Cardiac fibroblast (primary cell): ENCODE data around the gene POLE3.

Experiments used
- DNase-seq, 2 donors: peaks; one replicate each; pipeline versions ENCODE4 v3.0.0 to v3.0.0-alpha.2; 2010; ENCODE audit warnings: low read depth in 2 of 2
- H3K4me3 ChIP-seq, 2 donors: replicated peaks in 1 of 2; 1 replicate in 1 of 2; 2 replicates in 1 of 2; pipeline ENCODE4 v1.5.1; 2011; ENCODE audit warnings: low read depth in 2 of 2, low read length in 2 of 2, mild to moderate bottlenecking in 2 of 2, moderate library complexity in 1 of 2
- TF ChIP-seq, protein P1 (sequence below): IDR thresholded peaks from one replicate; pipeline ENCODE4 v1.5.1; 2011; ENCODE audit warnings: low read depth, mild to moderate bottlenecking, low read length, inconsistent platforms

Gene POLE3

DNA sequence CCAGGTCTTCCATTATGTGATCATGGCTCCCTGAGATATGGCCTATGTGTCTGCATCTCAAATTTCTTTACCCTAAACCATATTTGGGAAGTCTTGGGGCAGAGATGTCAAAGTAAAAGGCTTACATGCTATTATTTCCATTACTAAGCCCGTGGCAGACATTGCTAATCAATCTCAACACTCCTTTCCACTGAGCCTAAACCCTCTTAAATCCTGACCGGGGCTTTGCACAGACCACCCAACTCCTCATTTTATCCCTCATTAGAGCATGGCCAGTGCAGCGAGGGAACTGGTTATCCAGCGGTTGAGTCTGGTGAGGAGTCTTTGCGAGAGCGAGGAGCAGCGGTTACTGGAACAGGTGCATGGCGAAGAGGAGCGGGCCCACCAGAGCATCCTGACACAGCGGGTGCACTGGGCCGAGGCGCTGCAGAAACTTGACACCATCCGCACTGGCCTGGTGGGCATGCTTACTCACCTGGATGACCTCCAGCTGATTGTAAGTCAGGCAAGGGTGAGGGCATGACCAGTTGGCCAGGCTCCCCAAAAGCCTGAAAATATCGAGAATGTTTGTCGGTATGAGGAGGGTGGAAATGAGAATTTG lies 50.1 kb downstream of the POLE3 start:
- TF ChIP-seq, protein P1, sequence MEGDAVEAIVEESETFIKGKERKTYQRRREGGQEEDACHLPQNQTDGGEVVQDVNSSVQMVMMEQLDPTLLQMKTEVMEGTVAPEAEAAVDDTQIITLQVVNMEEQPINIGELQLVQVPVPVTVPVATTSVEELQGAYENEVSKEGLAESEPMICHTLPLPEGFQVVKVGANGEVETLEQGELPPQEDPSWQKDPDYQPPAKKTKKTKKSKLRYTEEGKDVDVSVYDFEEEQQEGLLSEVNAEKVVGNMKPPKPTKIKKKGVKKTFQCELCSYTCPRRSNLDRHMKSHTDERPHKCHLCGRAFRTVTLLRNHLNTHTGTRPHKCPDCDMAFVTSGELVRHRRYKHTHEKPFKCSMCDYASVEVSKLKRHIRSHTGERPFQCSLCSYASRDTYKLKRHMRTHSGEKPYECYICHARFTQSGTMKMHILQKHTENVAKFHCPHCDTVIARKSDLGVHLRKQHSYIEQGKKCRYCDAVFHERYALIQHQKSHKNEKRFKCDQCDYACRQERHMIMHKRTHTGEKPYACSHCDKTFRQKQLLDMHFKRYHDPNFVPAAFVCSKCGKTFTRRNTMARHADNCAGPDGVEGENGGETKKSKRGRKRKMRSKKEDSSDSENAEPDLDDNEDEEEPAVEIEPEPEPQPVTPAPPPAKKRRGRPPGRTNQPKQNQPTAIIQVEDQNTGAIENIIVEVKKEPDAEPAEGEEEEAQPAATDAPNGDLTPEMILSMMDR, result no peak
- no peak for DNase-seq
- no peak overlapping the region for H3K4me3 ChIP-seq

DNA sequence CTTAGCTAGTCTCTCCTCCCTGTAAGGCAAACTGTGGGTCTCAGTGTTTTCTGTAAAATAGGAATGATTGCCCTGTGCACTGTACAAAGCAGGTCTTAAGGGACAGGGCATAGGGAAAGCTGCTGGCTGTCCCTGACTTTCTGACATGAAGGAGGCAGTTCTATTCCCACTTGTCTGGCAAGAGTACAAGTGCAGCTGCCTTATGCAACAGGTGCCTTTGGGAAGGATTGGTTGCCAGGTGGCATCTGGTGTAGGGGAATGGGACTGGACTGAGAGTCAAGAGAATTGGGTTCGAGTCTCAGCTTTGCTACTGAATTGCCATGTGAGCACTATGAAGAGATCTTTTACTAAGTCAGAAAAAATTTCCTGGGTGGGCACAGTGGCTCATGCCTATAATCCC lies 51.1 kb downstream of the POLE3 start:
- TF ChIP-seq, protein P1, result no peak
- DNase-seq, result no peak
- no peak overlapping the region for H3K4me3 ChIP-seq
